B cell (primary cell): Measurements from ENCODE around the gene ITGB1BP1. TPM values are rescaled to one million over a fixed set of nuclear protein-coding genes. Genes with fewer than 3 reads are reported as not detected.
"Not testable (repeated sequence)": the region's sequence is repeated elsewhere in the genome, so short reads cannot be mapped to it uniquely, and the experiment has no call there.

Experiments
- ATAC-seq: fragments of 200-7000 bp; cut with Tn5 transposase; one replicate; pipeline ENCODE4 v1.10.0; 2021; ENCODE audit warnings: low read depth, mild to moderate bottlenecking, moderate number of reproducible peaks, moderate library complexity
- CTCF ChIA-PET: fragments of 350-600 bp; sonication (Branson Sonifier 250); formaldehyde crosslinking; loops from one replicate; lab custom pipeline; 2021; ENCODE audit warnings: antibody characterized with exemption, inconsistent platforms; lab: Charles Lee
- POLR2A ChIA-PET: fragments of 350-600 bp; sonication (Branson Sonifier 250); formaldehyde crosslinking; loops from one replicate; lab custom pipeline; 2021; ENCODE audit warnings: antibody characterized with exemption; lab: Charles Lee
- DNase-seq: peaks from one replicate; pipeline ENCODE4 v3.0.0; 2013
- H2AFZ ChIP-seq: 2 replicates; pipeline ENCODE4 v1.6.1; 2012; ENCODE audit warnings: mild to moderate bottlenecking, low read depth, low read length; ENCODE audit not compliant: insufficient read depth, poor library complexity, severe bottlenecking
- H3K27ac ChIP-seq, 2 donors: 1 replicate in 1 of 2; 2 replicates in 1 of 2; pipeline ENCODE4 v1.5.1; 2012 to 2013; ENCODE audit warnings: low read length in 2 of 2, mild to moderate bottlenecking in 2 of 2, moderate library complexity in 1 of 2
- H3K27me3 ChIP-seq, 4 experiments: fragments of 200-600 bp in 1 of 4; sonication (generic) in 1 of 4; replicated peaks in 1 of 4; 1 replicate in 2 of 4; 2 replicates in 2 of 4; pipeline versions ENCODE4 v1.6.1 to v1.7.0; 2013 to 2016; ENCODE audit warnings: low read length in 3 of 4, mild to moderate bottlenecking in 2 of 4, mixed read lengths in 1 of 4, moderate library complexity in 1 of 4; ENCODE audit not compliant: insufficient read depth in 4 of 4, control insufficient read depth in 3 of 4; ENCODE audit errors: control extremely low read depth in 1 of 4
- H3K36me3 ChIP-seq, 2 experiments: replicated peaks in 1 of 2; 1 replicate in 1 of 2; 2 replicates in 1 of 2; pipeline versions ENCODE4 v1.6.1 to v1.7.1; 2013; ENCODE audit warnings: low read length in 1 of 2; ENCODE audit not compliant: insufficient read depth in 2 of 2, control insufficient read depth in 1 of 2; ENCODE audit errors: control extremely low read depth in 1 of 2, extremely low read depth in 1 of 2
- H3K4me1 ChIP-seq, 2 donors: fragments of 200-600 bp in 1 of 2; sonication (generic) in 1 of 2; 1 replicate in 1 of 2; 2 replicates in 1 of 2; pipeline versions ENCODE4 v1.5.1 to v1.6.1; 2013 to 2017; ENCODE audit warnings: low read length in 2 of 2; ENCODE audit not compliant: control insufficient read depth in 2 of 2, insufficient read depth in 2 of 2
- H3K4me2 ChIP-seq: replicated peaks from 2 replicates; pipeline ENCODE3; 2012; ENCODE audit warnings: mild to moderate bottlenecking, low read depth, low read length; ENCODE audit not compliant: poor library complexity, severe bottlenecking
- H3K4me3 ChIP-seq, 5 experiments: fragments of 200-600 bp in 1 of 5; sonication (generic) in 1 of 5; 1 replicate in 3 of 5; 2 replicates in 2 of 5; pipeline versions ENCODE4 v1.5.1 to v1.7.0; 2011 to 2016; ENCODE audit warnings: low read length in 4 of 5, mild to moderate bottlenecking in 4 of 5, low read depth in 2 of 5, control low read depth in 1 of 5, moderate library complexity in 1 of 5; ENCODE audit not compliant: insufficient read depth in 1 of 5; ENCODE audit errors: control extremely low read depth in 1 of 5, extremely low read depth in 1 of 5
- H3K79me2 ChIP-seq: fragments of 200-600 bp; sonication (generic); one replicate; pipeline ENCODE4 v1.6.0; 2016; ENCODE audit warnings: low read length; ENCODE audit not compliant: control insufficient read depth, insufficient read depth
- H3K9ac ChIP-seq: fragments of 200-600 bp; sonication (generic); 2 replicates; pipeline ENCODE4 v1.6.1; 2017; ENCODE audit warnings: mild to moderate bottlenecking, low read length, moderate library complexity
- H3K9me3 ChIP-seq, 3 donors: one replicate each; pipeline versions ENCODE4 v1.6.1 to v1.7.1; 2013; ENCODE audit warnings: low read length in 2 of 3; ENCODE audit not compliant: control insufficient read depth in 2 of 3, insufficient read depth in 1 of 3; ENCODE audit errors: control extremely low read depth in 1 of 3
- H4K20me1 ChIP-seq: 2 replicates; pipeline ENCODE4 v1.6.0; 2012; ENCODE audit warnings: mild to moderate bottlenecking, low read length; ENCODE audit not compliant: insufficient read depth, control insufficient read depth, poor library complexity, severe bottlenecking
- H3K27ac Mint-ChIP-seq: one replicate; pipeline ENCODE4 v1.8.0; 2021; ENCODE audit warnings: mixed read lengths
- H3K27me3 Mint-ChIP-seq: one replicate; pipeline ENCODE4 v1.8.0; 2021; ENCODE audit warnings: mixed read lengths
- H3K4me1 Mint-ChIP-seq: one replicate; pipeline ENCODE4 v1.8.0; 2021; ENCODE audit warnings: mixed read lengths
- H3K4me3 Mint-ChIP-seq: one replicate; pipeline ENCODE4 v1.8.0; 2021; ENCODE audit warnings: mixed read lengths
- H3K9me3 Mint-ChIP-seq: one replicate; pipeline ENCODE4 v1.8.0; 2022; ENCODE audit warnings: mixed read lengths; ENCODE audit not compliant: insufficient read depth
- EZH2 ChIP-seq: IDR thresholded peaks from 2 replicates; pipeline ENCODE4 v1.6.1; 2012; ENCODE audit warnings: borderline replicate concordance, low read depth, mild to moderate bottlenecking, moderate library complexity, low read length; ENCODE audit not compliant: insufficient read depth, poor library complexity, severe bottlenecking
- WGBS: methylation state at CpG from one replicate; pipeline ENCODE4 v1.1.5; 2013; ENCODE audit warnings: missing lambda C conversion rate; ENCODE audit not compliant: insufficient coverage; 5-methylcytosine and 5-hydroxymethylcytosine counted together
- intact Hi-C: fragments of 100-400 bp; cut with micrococcal nuclease; formaldehyde crosslinking; loops from one replicate; pipeline ENCODE4 v1.10.0; 2022
- polyA plus RNA-seq: library from polyadenylated mRNA; depleted of rRNA; stranded (reverse); fragments of >200 nt; gene quantifications from 2 replicates; pipeline ENCODE4 v1.2.3, GENCODE V29; 2012
- total RNA-seq, 2 donors: library from RNA; stranded (reverse); fragments of 120-200 nt in 1 of 2; gene quantifications; 1 replicate in 1 of 2; 2 replicates in 1 of 2; pipeline versions ENCODE4 v1.2.3 to v1.2.4, GENCODE V29; 2013 to 2022
- TF ChIP-seq, protein P1 (sequence below): fragments of 200-600 bp; IDR thresholded peaks from one replicate; pipeline ENCODE4 v1.8.0; 2022; ENCODE audit warnings: antibody characterized with exemption, mild to moderate bottlenecking

Gene ITGB1BP1
- total and polyA plus RNA-seq, 2 donors (not counting 1 experiment from before 2014, with no cell fraction given): 25.7 to 47.1 TPM

DNA sequence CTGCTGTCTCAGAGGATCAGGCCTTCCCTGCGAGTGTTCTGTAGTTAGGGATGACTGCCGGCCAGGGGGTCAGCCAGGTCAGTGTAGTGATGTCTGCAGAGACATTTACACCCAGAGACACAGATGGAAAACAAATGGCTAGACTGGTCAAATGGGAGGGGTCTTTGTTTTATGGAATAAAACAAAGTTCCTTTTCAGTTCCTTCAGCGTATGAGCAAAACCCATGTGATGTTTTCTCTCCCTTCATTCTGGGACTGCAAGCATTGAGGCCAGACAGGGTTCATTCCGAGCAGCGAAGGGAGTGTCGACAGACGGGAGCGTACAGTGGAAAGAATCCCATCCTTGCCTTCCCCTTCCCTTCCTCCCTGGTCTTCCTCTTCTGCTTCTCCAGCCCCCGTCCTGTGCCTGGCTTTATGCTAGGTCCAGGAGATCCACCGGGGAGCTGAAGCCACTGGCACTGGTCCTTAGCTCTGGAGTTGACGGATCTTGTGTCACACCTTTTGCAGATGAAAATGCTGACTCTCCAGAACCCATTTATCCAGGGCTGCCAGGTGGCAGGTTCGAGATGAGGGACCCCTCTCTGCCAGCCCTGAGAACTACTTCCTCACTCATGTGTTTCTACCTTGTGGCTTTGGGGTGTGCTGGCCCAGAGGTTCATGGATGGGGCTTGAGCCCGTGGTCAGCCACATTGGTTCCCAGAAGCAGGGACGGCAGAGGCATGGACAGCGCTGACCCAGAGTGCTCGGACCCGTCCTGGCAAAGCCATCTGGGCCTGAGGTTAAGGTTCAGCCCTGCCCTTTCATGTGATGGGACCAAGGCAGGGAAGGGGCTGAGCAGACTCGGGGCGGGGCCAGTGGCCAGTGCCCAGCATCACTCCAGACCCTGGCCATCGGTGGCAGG lies 24.2 kb downstream of the ITGB1BP1 start:
- H3K27ac ChIP-seq: no peak overlapping the region
- no peaks in the 10 kb centered on the region for H4K20me1 ChIP-seq
- H2AFZ ChIP-seq: no peak overlapping the region
- no peak overlapping the region for H3K4me2 ChIP-seq
- Mint-ChIP-seq H3K27ac (no peak overlapping the region), H3K4me1 (no peaks in the 10 kb centered on the region), H3K27me3 (peaks cover 4% of the 10 kb centered on the region), H3K4me3 (no peak overlapping the region), H3K9me3 (no peaks in the 10 kb centered on the region)
- H3K9me3 ChIP-seq: no peaks in the 10 kb centered on the region
- no peak overlapping the region for H3K4me3 ChIP-seq
- no peak overlapping the region for H3K9ac ChIP-seq
- CTCF ChIA-PET: interaction anchor here (0.5 kb wide), 1 partner anchor 373 kb away, joined by 3 read pairs; no protein-coding TSS in a partner anchor
- POLR2A ChIA-PET: no interaction called here
- WGBS: 92% methylated on average over 17 of the region's 20 CpGs
- H3K27me3 ChIP-seq: no peaks in the 10 kb centered on the region
- intact Hi-C loops: no loop called here
- H3K36me3 ChIP-seq: no peaks in the 10 kb centered on the region
- DNase-seq (no peak), ATAC-seq (no peak)
- H3K79me2 ChIP-seq: no peaks in the 10 kb centered on the region
- H3K4me1 ChIP-seq: no peaks in the 10 kb centered on the region
- TF ChIP-seq, protein P1, sequence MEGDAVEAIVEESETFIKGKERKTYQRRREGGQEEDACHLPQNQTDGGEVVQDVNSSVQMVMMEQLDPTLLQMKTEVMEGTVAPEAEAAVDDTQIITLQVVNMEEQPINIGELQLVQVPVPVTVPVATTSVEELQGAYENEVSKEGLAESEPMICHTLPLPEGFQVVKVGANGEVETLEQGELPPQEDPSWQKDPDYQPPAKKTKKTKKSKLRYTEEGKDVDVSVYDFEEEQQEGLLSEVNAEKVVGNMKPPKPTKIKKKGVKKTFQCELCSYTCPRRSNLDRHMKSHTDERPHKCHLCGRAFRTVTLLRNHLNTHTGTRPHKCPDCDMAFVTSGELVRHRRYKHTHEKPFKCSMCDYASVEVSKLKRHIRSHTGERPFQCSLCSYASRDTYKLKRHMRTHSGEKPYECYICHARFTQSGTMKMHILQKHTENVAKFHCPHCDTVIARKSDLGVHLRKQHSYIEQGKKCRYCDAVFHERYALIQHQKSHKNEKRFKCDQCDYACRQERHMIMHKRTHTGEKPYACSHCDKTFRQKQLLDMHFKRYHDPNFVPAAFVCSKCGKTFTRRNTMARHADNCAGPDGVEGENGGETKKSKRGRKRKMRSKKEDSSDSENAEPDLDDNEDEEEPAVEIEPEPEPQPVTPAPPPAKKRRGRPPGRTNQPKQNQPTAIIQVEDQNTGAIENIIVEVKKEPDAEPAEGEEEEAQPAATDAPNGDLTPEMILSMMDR: no peak
- TF ChIP-seq EZH2: no peak

DNA sequence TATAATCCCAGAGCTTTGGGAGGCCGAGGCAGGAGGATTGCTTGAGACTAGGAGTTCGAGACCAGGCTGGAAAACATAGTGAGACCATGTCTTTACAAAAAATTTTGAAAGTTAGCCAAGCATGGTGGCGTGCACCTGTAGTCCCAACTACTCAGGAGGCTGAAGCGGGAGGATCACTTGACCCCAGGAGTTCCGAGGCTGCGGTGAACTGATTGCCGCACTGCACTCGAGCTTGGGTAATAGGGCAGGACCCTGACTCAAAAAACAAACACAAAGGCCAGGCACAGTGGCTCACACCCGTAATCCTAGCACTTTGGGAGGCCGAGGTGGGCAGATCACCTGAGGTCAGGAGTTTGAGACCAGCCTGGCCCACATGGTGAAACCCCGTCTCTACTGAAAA lies 25.1 kb downstream of the ITGB1BP1 start:
- H4K20me1 ChIP-seq, H3K4me2 ChIP-seq, H3K4me1 Mint-ChIP-seq, ATAC-seq, H3K27me3 Mint-ChIP-seq, H3K4me1 ChIP-seq, intact Hi-C loops, CTCF ChIA-PET, H3K27ac Mint-ChIP-seq, H3K9me3 ChIP-seq, H3K9me3 Mint-ChIP-seq, H3K27me3 ChIP-seq, H3K4me3 Mint-ChIP-seq, DNase-seq, H2AFZ ChIP-seq, H3K79me2 ChIP-seq, H3K9ac ChIP-seq, H3K36me3 ChIP-seq, POLR2A ChIA-PET, H3K27ac ChIP-seq, H3K4me3 ChIP-seq: not testable (repeated sequence)
- 97% methylated on average over 11 of the region's 11 CpGs for WGBS
